HEK293 (cell line): ENCODE data around the gene TMED6.

Experiments used
- CTCF ChIA-PET: fragments of 350-600 bp; formaldehyde crosslinking; extraction: SDS; loops from one replicate; lab custom pipeline; 2021; ENCODE audit warnings: antibody characterized with exemption; lab: Yijun Ruan, JAX
- POLR2A ChIA-PET: fragments of 300-600 bp; formaldehyde crosslinking; extraction: SDS; loops from one replicate; lab custom pipeline; 2020; ENCODE audit warnings: antibody characterized with exemption, inconsistent platforms; lab: Yijun Ruan, JAX
- H3K27ac ChIP-seq: fragments of 200-500 bp; sonication (Bioruptor generic); 2 replicates; pipeline ENCODE4 v1.5.1; 2014; ENCODE audit warnings: low read depth, low read length, control low read depth, inconsistent platforms; ENCODE audit errors: extremely low read depth
- H3K36me3 ChIP-seq, 2 experiments: fragments of 200-500 bp in 1 of 2; sonication (Bioruptor generic) in 1 of 2; 1 replicate in 1 of 2; 2 replicates in 1 of 2; pipeline ENCODE4 v1.5.1; 2014 to 2017; ENCODE audit warnings: inconsistent platforms in 2 of 2, low read length in 2 of 2; ENCODE audit not compliant: control insufficient read depth in 2 of 2, insufficient read depth in 1 of 2
- H3K4me1 ChIP-seq: fragments of 200-500 bp; sonication (Bioruptor generic); 2 replicates; pipeline ENCODE4 v1.5.1; 2014; ENCODE audit warnings: mild to moderate bottlenecking, low read length, inconsistent platforms; ENCODE audit not compliant: control insufficient read depth, insufficient read depth
- H3K4me3 ChIP-seq: 2 replicates; pipeline ENCODE4 v1.5.1; 2011; ENCODE audit warnings: low read depth, mild to moderate bottlenecking, control low read depth, low read length, moderate library complexity
- H3K9me3 ChIP-seq: fragments of 200-500 bp; sonication (Bioruptor generic); 2 replicates; pipeline ENCODE4 v1.5.1; 2014; ENCODE audit warnings: low read depth, low read length, inconsistent platforms; ENCODE audit not compliant: control insufficient read depth, insufficient read depth
- FEZF1 ChIP-seq: fragments of 450-650 bp; formaldehyde crosslinking; IDR thresholded peaks from 2 replicates; pipeline ENCODE4 v1.5.1; 2016; ENCODE audit warnings: missing biosample characterization, missing genetic modification characterization
- HOXC10 ChIP-seq: sonication (generic); formaldehyde crosslinking; IDR thresholded peaks from 2 replicates; pipeline ENCODE4 v1.8.1; 2023; ENCODE audit warnings: mild to moderate bottlenecking, missing genetic modification reagents
- IKZF3 ChIP-seq: fragments of 450-650 bp; IDR thresholded peaks from 2 replicates; pipeline ENCODE4 v1.5.0; 2018; ENCODE audit warnings: missing biosample characterization, mild to moderate bottlenecking, missing genetic modification characterization, moderate library complexity
- KLF7 ChIP-seq: fragments of 450-650 bp; formaldehyde crosslinking; IDR thresholded peaks from 2 replicates; pipeline ENCODE4 v1.5.1; 2016; ENCODE audit warnings: missing biosample characterization, missing genetic modification characterization, borderline replicate concordance
- KLF8 ChIP-seq: fragments of 450-650 bp; formaldehyde crosslinking; IDR thresholded peaks from 2 replicates; pipeline ENCODE4 v1.5.1; 2016; ENCODE audit warnings: missing biosample characterization, missing genetic modification characterization
- KLF9 ChIP-seq: fragments of 450-650 bp; formaldehyde crosslinking; IDR thresholded peaks from 2 replicates; pipeline ENCODE4 v1.5.1; 2016; ENCODE audit warnings: missing biosample characterization, missing genetic modification characterization, low read depth
- MEIS1 ChIP-seq: sonication (generic); formaldehyde crosslinking; IDR thresholded peaks from 2 replicates; pipeline ENCODE4 v1.8.1; 2022; ENCODE audit warnings: missing genetic modification reagents, mild to moderate bottlenecking, borderline replicate concordance
- MZF1 ChIP-seq: fragments of 450-650 bp; formaldehyde crosslinking; IDR thresholded peaks from 2 replicates; pipeline ENCODE4 v1.5.1; 2017; ENCODE audit warnings: missing biosample characterization, missing genetic modification characterization, borderline replicate concordance
- ZBTB1 ChIP-seq: fragments of 450-650 bp; formaldehyde crosslinking; IDR thresholded peaks from 2 replicates; pipeline ENCODE4 v1.5.1; 2016; ENCODE audit warnings: missing biosample characterization, missing genetic modification characterization
- ZBTB49 ChIP-seq: fragments of 450-650 bp; formaldehyde crosslinking; IDR thresholded peaks from 2 replicates; pipeline ENCODE4 v1.5.1; 2016; ENCODE audit warnings: missing biosample characterization, missing genetic modification characterization, low read depth
- ZBTB6 ChIP-seq: fragments of 450-650 bp; formaldehyde crosslinking; IDR thresholded peaks from 2 replicates; pipeline ENCODE4 v1.5.1; 2017; ENCODE audit warnings: missing biosample characterization, missing genetic modification characterization
- ZBTB8A ChIP-seq: fragments of 450-650 bp; formaldehyde crosslinking; IDR thresholded peaks from 2 replicates; pipeline ENCODE4 v1.5.1; 2016; ENCODE audit warnings: missing biosample characterization, missing genetic modification characterization
- ZNF112 ChIP-seq: fragments of 450-650 bp; formaldehyde crosslinking; IDR thresholded peaks from 2 replicates; pipeline ENCODE4 v1.5.0; 2017; ENCODE audit warnings: missing biosample characterization, missing genetic modification characterization
- ZNF214 ChIP-seq: fragments of 450-650 bp; formaldehyde crosslinking; IDR thresholded peaks from 2 replicates; pipeline ENCODE4 v1.5.1; 2017; ENCODE audit warnings: missing biosample characterization, mild to moderate bottlenecking, missing genetic modification characterization, borderline replicate concordance
- ZNF221 ChIP-seq: fragments of 450-650 bp; formaldehyde crosslinking; IDR thresholded peaks from 2 replicates; pipeline ENCODE4 v1.5.1; 2017; ENCODE audit warnings: missing biosample characterization, missing genetic modification characterization, borderline replicate concordance
- ZNF341 ChIP-seq: fragments of 450-650 bp; formaldehyde crosslinking; IDR thresholded peaks from 2 replicates; pipeline ENCODE4; 2016; ENCODE audit warnings: low read depth, missing biosample characterization, missing genetic modification characterization
- ZNF391 ChIP-seq: fragments of 450-650 bp; formaldehyde crosslinking; IDR thresholded peaks from 2 replicates; pipeline ENCODE4 v1.5.1; 2016; ENCODE audit warnings: low read depth, missing biosample characterization, missing genetic modification characterization, borderline replicate concordance
- ZNF623 ChIP-seq: fragments of 450-650 bp; formaldehyde crosslinking; IDR thresholded peaks from 2 replicates; pipeline ENCODE4 v1.5.1; 2016; ENCODE audit warnings: missing biosample characterization, missing genetic modification characterization
- ZNF707 ChIP-seq: fragments of 450-650 bp; formaldehyde crosslinking; IDR thresholded peaks from 2 replicates; pipeline ENCODE4 v1.5.1; 2016; ENCODE audit warnings: missing biosample characterization, missing genetic modification characterization
- ZNF768 ChIP-seq: fragments of 450-650 bp; formaldehyde crosslinking; IDR thresholded peaks from 2 replicates; pipeline ENCODE4 v1.5.1; 2018; ENCODE audit warnings: missing biosample characterization, mild to moderate bottlenecking, missing genetic modification characterization
- ZNF785 ChIP-seq: fragments of 450-650 bp; formaldehyde crosslinking; IDR thresholded peaks from 2 replicates; pipeline ENCODE4 v1.5.1; 2016; ENCODE audit warnings: missing biosample characterization, missing genetic modification characterization
- TF ChIP-seq, protein P1 (sequence below): fragments of 450-650 bp; formaldehyde crosslinking; IDR thresholded peaks from 2 replicates; pipeline ENCODE4; 2016; ENCODE audit warnings: missing biosample characterization, missing genetic modification characterization

The TMED6 gene

GRCh38 chr16:69324013-69324531 is 27.5 kb downstream of the TMED6 start (continued):
- TF ChIP-seq ZBTB6 (tag by site-specific recombination) (peak; percentile 75), MZF1 (no peak), ZNF391 (tag by site-specific recombination) (no peak), ZNF214 (tag by site-specific recombination) (no peak), ZBTB1 (tag by site-specific recombination) (no peak), ZNF341 (tag by site-specific recombination) (peak; percentile 64), IKZF3 (tag by site-specific recombination) (peak; percentile 7; the same call in 1 of the 2 replicates), KLF7 (no peak), HOXC10 (CRISPR knock-in tag) (no peak)

DNA sequence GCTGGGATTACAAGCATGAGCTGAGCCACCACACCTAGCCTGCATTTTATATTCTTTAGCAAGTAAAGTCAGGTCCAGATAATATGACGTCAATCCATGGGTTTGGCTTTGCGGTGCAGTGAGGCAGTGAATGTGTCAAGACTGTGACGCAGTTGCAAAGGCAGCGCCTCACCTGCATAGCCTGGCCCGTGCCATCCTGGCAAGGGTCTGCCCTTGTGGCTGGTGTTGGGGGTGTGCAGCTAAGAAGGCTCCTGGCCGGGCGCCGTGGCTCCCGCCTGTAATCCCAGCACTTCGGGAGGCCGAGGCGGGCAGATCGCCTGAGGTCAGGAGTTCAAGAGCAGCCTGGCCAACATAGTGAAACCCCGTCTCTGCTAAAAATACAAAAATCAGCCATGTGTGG is 28.2 kb downstream of the TMED6 start:
- H3K9me3 ChIP-seq: no peaks in the 10 kb centered on the region
- H3K36me3 ChIP-seq: peaks cover 23 to 95% of the 10 kb centered on the region in 2 experiments; a peak in 2 of 3 replicates
- H3K4me1 ChIP-seq: peaks cover 5% of the 10 kb centered on the region
- POLR2A ChIA-PET: interaction anchor here (0.6 to 1.2 kb wide), 2 partner anchors 8 to 12 kb away, joined by 3 to 6 read pairs; no protein-coding TSS in a partner anchor
- CTCF ChIA-PET: interaction anchor here (0.6 kb wide), 1 partner anchor 112 kb away, joined by 4 read pairs; no protein-coding TSS in a partner anchor
- TF ChIP-seq ZNF112 (tag by site-specific recombination): no peak
- no peak for TF ChIP-seq KLF8 (tag by site-specific recombination)
- no peak for TF ChIP-seq ZNF221 (tag by site-specific recombination)
- TF ChIP-seq ZNF707 (tag by site-specific recombination): no peak
- TF ChIP-seq, protein P1, sequence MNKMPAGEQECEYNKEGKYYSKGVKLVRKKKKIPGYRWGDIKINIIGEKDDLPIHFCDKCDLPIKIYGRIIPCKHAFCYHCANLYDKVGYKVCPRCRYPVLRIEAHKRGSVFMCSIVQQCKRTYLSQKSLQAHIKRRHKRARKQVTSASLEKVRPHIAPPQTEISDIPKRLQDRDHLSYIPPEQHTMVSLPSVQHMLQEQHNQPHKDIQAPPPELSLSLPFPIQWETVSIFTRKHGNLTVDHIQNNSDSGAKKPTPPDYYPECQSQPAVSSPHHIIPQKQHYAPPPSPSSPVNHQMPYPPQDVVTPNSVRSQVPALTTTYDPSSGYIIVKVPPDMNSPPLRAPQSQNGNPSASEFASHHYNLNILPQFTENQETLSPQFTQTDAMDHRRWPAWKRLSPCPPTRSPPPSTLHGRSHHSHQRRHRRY (tag by site-specific recombination): no peak
- TF ChIP-seq ZBTB49: no peak
- TF ChIP-seq KLF9 (tag by site-specific recombination): no peak
- no peak for TF ChIP-seq ZNF785 (tag by site-specific recombination)
- TF ChIP-seq ZNF768 (tag by site-specific recombination): no peak
- TF ChIP-seq ZNF623 (tag by site-specific recombination): no peak
- TF ChIP-seq FEZF1 (tag by site-specific recombination): no peak
- no peak for TF ChIP-seq ZBTB8A (tag by site-specific recombination)
- TF ChIP-seq MEIS1 (CRISPR knock-in tag): no peak
- H3K4me3 ChIP-seq: no peak overlapping the region
- no peak overlapping the region for H3K27ac ChIP-seq
